ENCODE data around the gene ZNF576.

Gene ZNF576

GRCh38 chr19:43574424-43575155 is 21.8 kb upstream of the ZNF576 start:
- H3K27me3 ChIP-seq (ENCODE audit: control insufficient read depth, insufficient read depth, low read length), result no peaks in the 10 kb centered on the region
- H3K9ac ChIP-seq, result peak overlapping the region; percentile 87
- TF ChIP-seq CTCF (IDR thresholded peaks at IDR 0.05), result no peak
- H2AFZ ChIP-seq, result peak overlapping the region; percentile 85
- H3K36me3 ChIP-seq (ENCODE audit: control insufficient read depth, insufficient read depth, low read length), result no peaks in the 10 kb centered on the region
- H3K4me2 ChIP-seq (ENCODE audit: low read length), result peak overlapping the region; percentile 97
- H3K4me1 ChIP-seq, result no peaks in the 10 kb centered on the region
- peaks cover 18% of the 10 kb centered on the region for H3K79me2 ChIP-seq
- no peaks in the 10 kb centered on the region for H3K9me3 ChIP-seq (ENCODE audit: control insufficient read depth, low read length)
- H3K4me3 ChIP-seq (ENCODE audit: low read depth, low read length), result peak overlapping the region; percentile 90
- H3K27ac ChIP-seq, result peak overlapping the region; percentile 69

GRCh38 chr19:43575156-43575950 is 21.0 kb upstream of the ZNF576 start, which contains the start of the genes PINLYP and XRCC1:
PINLYP (plus strand) TSS chr19:43575801; CDS start chr19:43577192, 1,391 bp downstream.
XRCC1 (minus strand) TSS chr19:43575527; CDS start chr19:43575458, 69 bp downstream.
- TF ChIP-seq CTCF (IDR thresholded peaks at IDR 0.05), result no peak
- peak within 1 kb of the TSS; percentile 69 for H3K27ac ChIP-seq
- peak within 1 kb of the TSS; percentile 90 for H3K4me3 ChIP-seq (ENCODE audit: low read depth, low read length)
- H3K9ac ChIP-seq, result peak within 1 kb of the TSS; percentile 87
- H2AFZ ChIP-seq, result peak within 1 kb of the TSS; percentile 85
- peaks cover 11% of the 10 kb centered on the region for H3K79me2 ChIP-seq
- H3K4me2 ChIP-seq (ENCODE audit: low read length), result peak within 1 kb of the TSS; percentile 97
- H3K4me1 ChIP-seq, result no peaks in the 10 kb centered on the region
- H3K9me3 ChIP-seq (ENCODE audit: control insufficient read depth, low read length), result no peaks in the 10 kb centered on the region
- H3K27me3 ChIP-seq (ENCODE audit: control insufficient read depth, insufficient read depth, low read length), result no peaks in the 10 kb centered on the region
- no peaks in the 10 kb centered on the region for H3K36me3 ChIP-seq (ENCODE audit: control insufficient read depth, insufficient read depth, low read length)

- peak overlapping the region; percentile 79 for H3K4me2 ChIP-seq (ENCODE audit: low read length)
- H3K79me2 ChIP-seq, result peaks cover 10% of the 10 kb centered on the region
- TF ChIP-seq CTCF (IDR thresholded peaks at IDR 0.05), result no peak
- H3K9ac ChIP-seq, result no peak overlapping the region
- H2AFZ ChIP-seq, result peak overlapping the region; percentile 85
- H3K4me3 ChIP-seq (ENCODE audit: low read depth, low read length), result peak overlapping the region; percentile 90
- H3K9me3 ChIP-seq (ENCODE audit: control insufficient read depth, low read length), result no peaks in the 10 kb centered on the region
- no peaks in the 10 kb centered on the region for H3K36me3 ChIP-seq (ENCODE audit: control insufficient read depth, insufficient read depth, low read length)
- no peaks in the 10 kb centered on the region for H3K27me3 ChIP-seq (ENCODE audit: control insufficient read depth, insufficient read depth, low read length)
- peak overlapping the region; percentile 31 for H3K27ac ChIP-seq
- H3K4me1 ChIP-seq, result no peaks in the 10 kb centered on the region
These were observed 20.2 kb upstream of the ZNF576 start for GRCh38 chr19:43575955-43576878.

GRCh38 chr19:43578787-43579186 is 17.6 kb upstream of the ZNF576 start:
- H3K4me3 ChIP-seq (ENCODE audit: low read depth, low read length), result no peak overlapping the region
- H3K9ac ChIP-seq, result no peak overlapping the region
- no peak overlapping the region for H3K27ac ChIP-seq
- no peak for TF ChIP-seq CTCF (IDR thresholded peaks at IDR 0.05)
- no peak overlapping the region for H2AFZ ChIP-seq
- H3K9me3 ChIP-seq (ENCODE audit: control insufficient read depth, low read length), result no peaks in the 10 kb centered on the region
- peaks cover under 1% of the 10 kb centered on the region for H3K79me2 ChIP-seq
- H3K36me3 ChIP-seq (ENCODE audit: control insufficient read depth, insufficient read depth, low read length), result no peaks in the 10 kb centered on the region
- no peaks in the 10 kb centered on the region for H3K4me1 ChIP-seq
- H3K27me3 ChIP-seq (ENCODE audit: control insufficient read depth, insufficient read depth, low read length), result no peaks in the 10 kb centered on the region
- no peak overlapping the region for H3K4me2 ChIP-seq (ENCODE audit: low read length)
